HUES48 (cell line): ENCODE measurements around the gene RBFOX2.

Experiments used
- H3K27ac ChIP-seq: one replicate; pipeline ENCODE4 v1.7.0; 2013; ENCODE audit warnings: low read depth, low read length, inconsistent platforms
- H3K27me3 ChIP-seq: 2 replicates; pipeline ENCODE4 v1.6.1; 2013; ENCODE audit warnings: mild to moderate bottlenecking, low read length; ENCODE audit not compliant: control insufficient read depth, insufficient read depth
- H3K36me3 ChIP-seq: 2 replicates; pipeline ENCODE4 v1.6.1; 2013; ENCODE audit warnings: low read length; ENCODE audit not compliant: control insufficient read depth, insufficient read depth
- H3K4me1 ChIP-seq: 2 replicates; pipeline ENCODE4 v1.6.1; 2013; ENCODE audit warnings: mild to moderate bottlenecking, low read length; ENCODE audit not compliant: control insufficient read depth, insufficient read depth
- H3K4me3 ChIP-seq: 2 replicates; pipeline ENCODE4 v1.5.1; 2013; ENCODE audit warnings: mild to moderate bottlenecking, low read depth, low read length
- H3K9ac ChIP-seq: 2 replicates; pipeline ENCODE4 v1.6.1; 2013; ENCODE audit warnings: mild to moderate bottlenecking, low read depth, low read length, moderate library complexity
- H3K9me3 ChIP-seq: 2 replicates; pipeline ENCODE4 v1.6.1; 2013; ENCODE audit warnings: low read length; ENCODE audit not compliant: control insufficient read depth, insufficient read depth

The RBFOX2 gene

DNA sequence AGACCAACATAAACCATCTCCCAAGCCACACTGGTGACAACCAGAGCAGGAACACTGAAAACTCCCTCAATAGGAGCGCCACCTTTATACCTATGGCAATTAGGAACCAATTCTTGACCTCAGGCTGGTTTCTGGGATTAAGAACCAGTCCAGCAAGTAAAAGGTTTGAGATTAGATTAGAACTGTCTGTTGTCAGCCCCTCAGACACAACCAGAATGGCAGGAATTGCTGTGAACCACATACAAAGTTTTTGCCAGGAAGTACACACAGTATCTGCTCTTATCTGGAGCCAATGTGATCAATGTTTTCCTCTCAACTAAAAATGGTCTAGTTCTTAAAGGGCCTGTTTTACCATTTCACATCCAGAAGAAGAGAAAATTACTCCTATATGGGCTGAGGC, 55.2 kb downstream of the RBFOX2 start:
- H3K9me3 ChIP-seq = no peaks in the 10 kb centered on the region
- no peaks in the 10 kb centered on the region for H3K36me3 ChIP-seq
- peaks cover 39% of the 10 kb centered on the region for H3K4me1 ChIP-seq
- no peaks in the 10 kb centered on the region for H3K27me3 ChIP-seq
- H3K9ac ChIP-seq = no peak overlapping the region
- H3K27ac ChIP-seq = no peak overlapping the region
- H3K4me3 ChIP-seq = no peak overlapping the region

DNA sequence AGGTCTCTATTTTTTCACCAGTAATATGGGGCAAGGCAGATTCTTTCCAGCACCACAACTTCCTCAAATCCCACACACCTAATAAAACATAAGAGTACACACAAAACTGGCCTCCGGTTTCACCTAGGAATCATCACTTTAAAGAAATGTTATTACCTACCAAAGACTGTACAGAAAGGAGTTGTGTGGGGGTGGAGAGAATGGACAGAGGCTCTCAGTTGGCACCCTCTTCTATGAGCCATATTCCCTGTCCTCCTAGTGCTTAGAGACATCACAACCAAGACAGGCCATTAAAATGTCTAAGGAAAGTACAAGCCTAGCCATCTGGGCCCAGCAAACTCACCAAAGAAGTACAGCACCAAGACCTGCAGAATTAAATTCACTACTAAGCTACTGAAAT, 56.1 kb downstream of the RBFOX2 start:
- H3K27ac ChIP-seq = no peak overlapping the region
- no peaks in the 10 kb centered on the region for H3K9me3 ChIP-seq
- no peaks in the 10 kb centered on the region for H3K27me3 ChIP-seq
- H3K4me3 ChIP-seq = no peak overlapping the region
- H3K36me3 ChIP-seq = no peaks in the 10 kb centered on the region
- peaks cover 37% of the 10 kb centered on the region for H3K4me1 ChIP-seq
- no peak overlapping the region for H3K9ac ChIP-seq

DNA sequence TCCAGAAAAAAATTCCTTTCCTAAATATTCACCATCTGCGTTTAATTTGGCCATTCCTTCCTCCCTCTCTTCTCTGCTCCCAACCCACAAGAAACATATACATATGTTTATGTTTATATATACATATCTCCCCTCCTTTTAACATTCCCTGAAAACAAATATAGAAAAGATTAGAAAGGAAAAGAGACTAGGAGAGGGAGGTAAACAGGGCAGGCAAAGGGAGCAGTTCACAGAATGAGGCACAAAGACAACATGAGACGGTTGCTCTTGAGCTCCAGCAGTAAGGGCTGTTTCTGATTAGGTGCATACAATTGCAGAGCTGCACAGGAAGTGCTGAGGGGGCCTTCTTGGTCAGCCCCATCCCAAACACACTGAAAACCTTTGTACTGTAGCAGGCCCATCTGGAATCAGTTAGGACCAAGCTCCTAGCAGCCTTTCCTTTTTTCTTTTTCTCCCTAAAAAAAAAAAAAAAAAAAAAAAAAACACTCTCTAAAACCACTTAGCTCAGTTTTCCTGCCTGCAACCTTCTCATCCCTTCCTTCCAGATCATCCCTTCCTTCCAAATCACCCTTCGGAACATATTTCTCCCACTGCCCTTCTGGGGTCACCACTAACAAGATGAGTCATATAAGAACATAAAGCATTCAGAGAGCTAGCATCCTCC, 57.0 kb downstream of the RBFOX2 start:
- Histone ChIP-seq H3K27me3 (no peaks in the 10 kb centered on the region), H3K36me3 (no peaks in the 10 kb centered on the region), H3K4me1 (peaks cover 35% of the 10 kb centered on the region), H3K4me3 (no peak overlapping the region), H3K9ac (no peak overlapping the region), H3K27ac (peak overlapping the region; percentile 26), H3K9me3 (no peaks in the 10 kb centered on the region)

DNA sequence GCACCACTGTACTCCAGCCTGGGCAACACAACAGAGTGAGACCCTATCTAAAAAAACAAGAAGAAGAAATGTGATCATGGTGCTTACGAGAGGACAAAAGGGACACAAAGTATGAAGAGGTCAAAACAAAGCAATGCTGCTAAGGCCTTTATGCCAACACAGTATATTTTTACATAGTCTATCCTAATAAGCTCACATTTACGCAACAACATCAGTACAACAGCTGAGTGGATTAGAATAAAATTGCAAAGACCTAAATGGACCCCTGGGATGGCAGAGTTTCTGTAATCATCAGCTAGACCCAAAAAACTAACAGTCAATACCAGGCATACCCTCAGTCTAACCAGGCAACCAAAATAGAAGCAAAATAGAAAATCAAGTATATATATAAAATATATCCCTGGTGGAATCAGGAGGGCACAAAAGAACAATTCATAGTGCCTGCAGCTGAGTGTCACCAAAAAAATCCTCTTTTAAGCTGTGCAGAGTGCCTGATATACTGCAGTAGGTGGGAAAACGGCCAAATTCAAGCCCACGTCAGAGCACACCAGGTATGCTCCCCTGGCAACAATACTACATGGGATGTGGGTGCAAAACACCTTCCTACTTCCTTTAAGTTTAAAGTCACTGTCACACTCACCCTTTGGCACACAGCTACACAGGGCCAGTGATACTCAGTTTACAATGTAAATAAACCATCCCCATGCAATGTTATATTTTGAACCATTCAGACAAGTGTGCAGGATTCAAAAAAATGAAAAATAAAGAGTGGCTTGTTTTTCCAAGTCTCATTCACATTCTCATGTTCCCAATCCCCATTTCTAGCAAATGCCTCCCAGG, 57.8 kb downstream of the RBFOX2 start:
- Histone ChIP-seq H3K9ac (no peak overlapping the region), H3K9me3 (no peaks in the 10 kb centered on the region), H3K36me3 (no peaks in the 10 kb centered on the region), H3K27me3 (no peaks in the 10 kb centered on the region), H3K4me3 (no peak overlapping the region), H3K4me1 (peaks cover 34% of the 10 kb centered on the region), H3K27ac (no peak overlapping the region)

DNA sequence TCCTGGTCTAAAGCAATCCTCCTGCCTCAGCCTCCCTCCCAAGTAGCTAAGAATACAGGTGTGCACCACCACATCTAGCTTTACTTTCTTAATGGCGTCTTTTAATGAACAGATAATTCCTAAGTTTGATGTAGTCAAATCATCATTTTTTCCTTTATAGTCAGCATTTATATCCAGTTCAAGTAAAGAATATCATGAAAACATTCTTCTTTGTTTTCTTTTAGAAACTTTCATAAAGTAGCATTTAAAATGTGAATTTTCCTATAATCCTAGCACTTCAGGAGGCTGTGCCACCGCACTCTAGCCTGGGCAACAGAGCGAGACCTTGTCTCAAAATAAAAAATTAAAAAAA, 61.6 kb downstream of the RBFOX2 start:
- H3K27ac ChIP-seq = no peak overlapping the region

DNA sequence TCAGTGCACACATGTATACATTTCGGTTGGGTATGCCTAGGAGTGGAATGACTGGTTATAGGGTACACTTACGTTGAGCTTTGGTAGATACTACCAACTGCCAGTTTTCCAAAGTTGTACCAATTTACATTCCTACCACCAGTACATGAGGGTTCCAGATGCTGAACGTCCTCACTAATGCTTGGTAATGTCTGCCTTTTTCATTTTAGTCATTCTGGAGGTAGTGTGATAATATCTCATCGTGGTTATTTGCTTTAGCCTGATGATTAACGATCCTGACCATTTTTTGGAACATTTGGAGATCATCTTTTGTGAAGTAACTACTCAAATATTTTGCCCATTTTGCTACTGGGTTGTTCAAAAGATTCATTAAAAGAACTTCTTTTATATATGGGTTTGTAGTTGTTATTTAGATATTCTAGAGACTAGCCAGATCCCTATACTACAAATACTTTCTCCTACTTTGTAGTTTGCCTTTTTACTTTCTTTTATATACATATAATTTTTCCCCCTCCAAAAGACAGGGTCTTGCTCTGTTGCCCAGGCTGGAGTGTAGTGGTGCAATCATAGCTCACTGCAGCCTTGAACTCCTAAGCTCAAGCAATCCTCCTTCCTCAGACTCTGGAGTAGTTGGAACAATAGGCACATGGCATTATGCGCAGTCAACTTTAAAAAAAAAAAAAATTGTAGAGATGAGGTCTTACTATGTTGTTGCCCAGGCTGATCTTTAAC, 62.1 kb downstream of the RBFOX2 start:
- H3K27me3 ChIP-seq = no peaks in the 10 kb centered on the region
- no peak overlapping the region for H3K27ac ChIP-seq
- no peak overlapping the region for H3K9ac ChIP-seq
- no peak overlapping the region for H3K4me3 ChIP-seq
- H3K36me3 ChIP-seq = no peaks in the 10 kb centered on the region
- peaks cover 38% of the 10 kb centered on the region for H3K4me1 ChIP-seq
- no peaks in the 10 kb centered on the region for H3K9me3 ChIP-seq

More for the DNA sequence above, 61.6 kb downstream of the RBFOX2 start:
- H3K4me3 ChIP-seq = no peak overlapping the region
- H3K9me3 ChIP-seq = no peaks in the 10 kb centered on the region
- no peaks in the 10 kb centered on the region for H3K36me3 ChIP-seq
- no peak overlapping the region for H3K9ac ChIP-seq
- H3K27me3 ChIP-seq = no peaks in the 10 kb centered on the region
- H3K4me1 ChIP-seq = peaks cover 39% of the 10 kb centered on the region

DNA sequence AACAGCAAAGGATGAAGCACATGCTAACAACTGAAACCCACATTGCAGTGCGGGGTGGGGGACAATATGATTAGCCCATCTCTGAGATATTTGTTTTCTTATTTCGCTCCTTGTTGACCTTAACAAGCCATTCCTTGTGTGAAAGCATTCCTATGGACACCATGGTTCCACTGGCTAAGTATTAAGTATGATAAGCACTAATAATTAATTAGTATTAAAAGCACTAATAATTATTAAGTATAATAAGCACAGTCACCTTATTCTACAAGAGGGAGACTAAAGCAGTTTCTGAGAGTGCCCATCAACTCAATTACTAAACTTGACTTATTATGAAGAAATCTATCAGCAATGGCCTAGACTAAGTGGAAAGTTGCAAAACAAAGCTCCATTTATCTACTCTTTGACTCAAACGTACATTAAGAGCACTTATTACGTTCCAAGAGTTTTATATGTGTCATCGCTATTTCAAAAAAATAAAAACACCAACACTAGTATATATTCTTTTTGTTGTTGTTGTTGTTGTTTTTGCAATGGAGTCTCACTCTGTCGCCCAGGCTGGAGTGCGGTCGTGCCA, 65.3 kb downstream of the RBFOX2 start:
- Histone ChIP-seq H3K4me3 (no peak overlapping the region), H3K9ac (no peak overlapping the region), H3K27me3 (no peaks in the 10 kb centered on the region), H3K4me1 (peaks cover 51% of the 10 kb centered on the region), H3K9me3 (no peaks in the 10 kb centered on the region), H3K36me3 (no peaks in the 10 kb centered on the region), H3K27ac (no peak overlapping the region)

DNA sequence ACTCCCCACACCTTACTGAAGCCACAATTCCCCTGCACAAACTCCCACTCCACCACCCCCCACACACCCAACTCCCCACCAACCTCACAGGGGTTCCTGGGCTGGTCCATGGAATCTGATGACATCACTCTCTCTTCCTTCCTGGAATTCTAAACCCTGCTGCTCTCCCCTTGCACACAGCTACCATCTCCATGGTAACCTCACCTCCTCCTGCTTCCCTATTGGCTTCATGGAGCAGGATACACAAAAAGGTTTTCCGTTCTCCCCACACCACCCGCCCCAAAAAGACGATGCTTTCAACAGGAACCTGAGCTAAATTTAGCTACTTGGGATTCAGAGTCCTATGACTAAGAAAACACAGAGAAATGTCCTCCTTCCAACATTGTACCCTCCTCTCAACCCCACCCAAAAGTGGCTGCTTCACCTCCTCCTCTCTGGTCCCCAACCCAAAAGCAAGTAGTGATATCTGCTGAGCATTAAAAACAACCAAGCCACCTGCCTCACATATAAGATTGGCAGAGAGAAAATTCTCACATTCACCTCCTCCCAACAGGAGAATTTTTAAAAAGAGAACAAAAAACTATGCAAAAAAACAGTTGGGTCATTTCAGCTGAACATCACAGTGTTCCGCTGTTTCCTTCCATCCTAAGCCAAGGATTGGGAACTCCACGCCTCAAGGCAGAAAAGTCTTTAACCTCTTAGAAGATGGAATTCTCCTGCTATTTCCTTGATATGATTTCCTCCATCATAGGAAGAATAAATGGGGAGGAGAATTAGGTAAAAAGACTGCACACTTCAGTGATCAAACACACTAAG, 66.9 kb downstream of the RBFOX2 start:
- H3K27ac ChIP-seq = peak overlapping the region; percentile 91
- peak overlapping the region; percentile 50 for H3K9ac ChIP-seq
- peak overlapping the region; percentile 39 for H3K4me3 ChIP-seq
- peaks cover 51% of the 10 kb centered on the region for H3K4me1 ChIP-seq
- H3K36me3 ChIP-seq = no peaks in the 10 kb centered on the region
- H3K27me3 ChIP-seq = no peaks in the 10 kb centered on the region
- H3K9me3 ChIP-seq = no peaks in the 10 kb centered on the region

DNA sequence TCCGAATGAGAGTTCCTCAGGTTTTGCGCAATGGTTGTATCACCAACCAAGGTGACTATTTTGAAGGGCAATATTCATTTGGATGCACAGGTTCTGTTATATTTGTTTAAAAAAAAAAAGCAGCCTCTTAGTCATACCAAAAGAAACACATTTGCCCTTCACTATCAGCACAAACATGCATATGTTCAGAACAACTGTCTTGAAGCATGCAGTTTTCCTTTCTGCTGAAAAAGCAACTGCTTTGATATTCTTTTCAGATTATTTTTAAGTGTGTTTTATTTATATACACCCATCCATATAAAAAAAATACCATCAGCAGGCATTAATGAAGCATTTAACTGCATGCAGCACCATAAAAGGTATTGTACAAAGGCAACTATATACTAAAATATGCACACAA, 67.8 kb downstream of the RBFOX2 start:
- peak overlapping the region; percentile 21; the same call in 1 of the 2 replicates for H3K9ac ChIP-seq
- peaks cover 49% of the 10 kb centered on the region for H3K4me1 ChIP-seq
- H3K36me3 ChIP-seq = no peaks in the 10 kb centered on the region
- H3K4me3 ChIP-seq = peak overlapping the region; percentile 39; the same call in 1 of the 2 replicates
- no peaks in the 10 kb centered on the region for H3K27me3 ChIP-seq
- H3K9me3 ChIP-seq = no peaks in the 10 kb centered on the region
- peak overlapping the region; percentile 66 for H3K27ac ChIP-seq

DNA sequence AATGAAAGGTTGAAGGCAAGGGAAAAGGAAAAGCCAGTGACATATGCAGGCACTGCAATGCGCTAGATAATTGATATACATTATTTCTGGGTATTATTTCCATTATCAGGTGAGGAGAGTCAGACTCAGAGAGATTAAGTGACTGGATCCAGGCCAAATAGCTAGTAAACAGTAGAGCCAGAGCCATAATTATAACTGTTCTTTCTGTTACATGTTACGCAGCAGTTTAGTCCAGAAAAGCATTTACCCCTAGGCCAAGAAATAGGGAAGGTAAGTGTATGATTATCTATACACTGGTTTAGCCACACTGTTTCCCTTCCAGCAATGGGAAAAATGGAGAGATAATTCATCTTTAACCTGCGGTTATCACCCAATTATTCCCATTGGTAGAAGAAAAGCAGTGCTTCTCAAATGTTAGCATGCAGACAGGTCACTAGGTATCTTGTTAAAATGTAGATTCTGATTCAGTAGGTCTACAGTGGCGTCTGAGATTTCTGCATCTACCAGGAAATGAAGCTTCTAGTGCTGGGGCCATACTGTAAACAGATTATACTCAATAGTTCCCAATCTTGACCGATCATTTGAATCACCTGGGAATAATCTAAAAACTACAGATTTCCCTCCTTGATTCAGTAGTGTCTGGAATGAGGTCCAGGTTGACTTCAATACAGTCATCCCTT, 69.4 kb downstream of the RBFOX2 start:
- H3K4me1 ChIP-seq = peaks cover 42% of the 10 kb centered on the region
- no peaks in the 10 kb centered on the region for H3K36me3 ChIP-seq
- no peaks in the 10 kb centered on the region for H3K9me3 ChIP-seq
- no peak overlapping the region for H3K27ac ChIP-seq
- no peak overlapping the region for H3K9ac ChIP-seq
- no peaks in the 10 kb centered on the region for H3K27me3 ChIP-seq
- H3K4me3 ChIP-seq = no peak overlapping the region
